Measurements from ENCODE around the gene TMEM86A. TPM values are rescaled to one million over a fixed set of nuclear protein-coding genes. Genes with fewer than 3 reads are reported as not detected.
A peak's percentile ranks its signal among the peaks of the same experiment; 100 is the strongest.

TMEM86A gene
- total RNA-seq, 1 donor from 2014 or later = 7.4 TPM

DNA sequence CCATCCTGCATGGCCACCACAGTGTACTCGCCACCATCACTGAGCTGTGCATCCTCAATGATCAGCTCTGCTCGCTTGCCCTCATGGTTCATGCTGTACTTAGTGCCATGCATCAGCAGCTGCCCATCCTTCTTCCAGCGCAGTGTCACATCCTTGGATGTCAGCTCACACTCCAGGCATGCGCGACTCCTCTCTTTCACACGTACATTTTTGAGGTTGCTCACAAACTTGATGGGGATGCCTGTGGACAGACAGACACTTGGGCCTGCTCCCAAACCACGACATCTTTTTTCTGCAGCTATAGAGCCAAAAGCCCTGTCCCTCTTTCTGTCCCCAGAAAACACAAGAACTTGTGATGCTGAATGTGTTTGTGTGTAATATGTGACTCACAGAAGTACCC, 16.9 kb downstream of the TMEM86A start:
- H3K27me3 Mint-ChIP-seq (ENCODE audit: low read depth) = peaks cover 72% of the 10 kb centered on the region

DNA sequence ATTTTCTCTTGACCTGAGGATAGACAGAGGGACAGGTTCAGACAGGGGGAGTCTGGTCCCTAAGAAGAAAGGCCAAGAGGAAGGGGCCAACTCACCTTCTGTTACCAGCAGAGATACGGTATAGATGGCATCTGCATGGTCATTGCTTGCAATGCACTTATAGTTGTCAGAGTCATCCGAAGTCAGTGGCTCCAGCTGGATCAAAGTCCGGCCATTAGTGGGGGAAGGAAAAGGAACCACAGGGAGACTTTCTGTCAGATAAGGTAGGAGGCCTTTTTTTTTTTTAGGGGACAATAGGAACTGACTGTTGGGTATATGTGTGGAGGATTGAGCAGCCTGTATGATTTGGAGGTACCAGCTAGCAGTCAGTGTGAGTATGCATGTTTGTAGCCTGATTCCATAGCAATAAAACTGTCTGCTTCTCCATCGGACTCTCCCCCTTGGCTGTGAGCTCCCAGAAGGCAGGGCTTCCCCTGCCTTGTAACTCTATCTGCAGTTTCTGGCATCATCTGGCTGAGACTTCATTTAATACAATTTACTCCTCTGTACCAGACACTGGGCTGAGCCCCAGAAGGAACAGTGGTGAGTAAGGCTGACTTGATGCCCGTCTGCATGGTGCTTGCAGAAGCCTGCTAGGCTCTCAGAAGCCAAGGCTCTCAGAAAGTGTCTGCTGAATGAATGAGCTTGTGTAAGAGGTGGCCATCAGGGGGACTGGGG, 21.7 kb downstream of the TMEM86A start:
- TF ChIP-seq, protein P1, sequence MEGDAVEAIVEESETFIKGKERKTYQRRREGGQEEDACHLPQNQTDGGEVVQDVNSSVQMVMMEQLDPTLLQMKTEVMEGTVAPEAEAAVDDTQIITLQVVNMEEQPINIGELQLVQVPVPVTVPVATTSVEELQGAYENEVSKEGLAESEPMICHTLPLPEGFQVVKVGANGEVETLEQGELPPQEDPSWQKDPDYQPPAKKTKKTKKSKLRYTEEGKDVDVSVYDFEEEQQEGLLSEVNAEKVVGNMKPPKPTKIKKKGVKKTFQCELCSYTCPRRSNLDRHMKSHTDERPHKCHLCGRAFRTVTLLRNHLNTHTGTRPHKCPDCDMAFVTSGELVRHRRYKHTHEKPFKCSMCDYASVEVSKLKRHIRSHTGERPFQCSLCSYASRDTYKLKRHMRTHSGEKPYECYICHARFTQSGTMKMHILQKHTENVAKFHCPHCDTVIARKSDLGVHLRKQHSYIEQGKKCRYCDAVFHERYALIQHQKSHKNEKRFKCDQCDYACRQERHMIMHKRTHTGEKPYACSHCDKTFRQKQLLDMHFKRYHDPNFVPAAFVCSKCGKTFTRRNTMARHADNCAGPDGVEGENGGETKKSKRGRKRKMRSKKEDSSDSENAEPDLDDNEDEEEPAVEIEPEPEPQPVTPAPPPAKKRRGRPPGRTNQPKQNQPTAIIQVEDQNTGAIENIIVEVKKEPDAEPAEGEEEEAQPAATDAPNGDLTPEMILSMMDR (IDR thresholded peaks at IDR 0.05; ENCODE audit: unreplicated experiment) = no peak
- H3K4me3 Mint-ChIP-seq = peak overlapping the region; percentile 81
- peaks cover 39% of the 10 kb centered on the region for H3K27me3 Mint-ChIP-seq (ENCODE audit: low read depth)
- no peaks in the 10 kb centered on the region for H3K9me3 Mint-ChIP-seq
- peaks cover 19% of the 10 kb centered on the region for H3K4me1 Mint-ChIP-seq
- DNase-seq (ENCODE audit: low spot score in 2 of 2, unreplicated experiment in 2 of 2) = no peak
- H3K36me3 Mint-ChIP-seq = no peaks in the 10 kb centered on the region
- H3K27ac Mint-ChIP-seq = peak overlapping the region; percentile 72

More for the DNA sequence above, 16.9 kb downstream of the TMEM86A start:
- H3K4me1 Mint-ChIP-seq = peaks cover 5% of the 10 kb centered on the region
- DNase-seq (ENCODE audit: low spot score in 2 of 2, unreplicated experiment in 2 of 2) = no peak
- no peak overlapping the region for H3K4me3 Mint-ChIP-seq
- H3K27ac Mint-ChIP-seq = no peak overlapping the region
- TF ChIP-seq, protein P1 (IDR thresholded peaks at IDR 0.05; ENCODE audit: unreplicated experiment) = no peak
- H3K36me3 Mint-ChIP-seq = no peaks in the 10 kb centered on the region
- no peaks in the 10 kb centered on the region for H3K9me3 Mint-ChIP-seq

DNA sequence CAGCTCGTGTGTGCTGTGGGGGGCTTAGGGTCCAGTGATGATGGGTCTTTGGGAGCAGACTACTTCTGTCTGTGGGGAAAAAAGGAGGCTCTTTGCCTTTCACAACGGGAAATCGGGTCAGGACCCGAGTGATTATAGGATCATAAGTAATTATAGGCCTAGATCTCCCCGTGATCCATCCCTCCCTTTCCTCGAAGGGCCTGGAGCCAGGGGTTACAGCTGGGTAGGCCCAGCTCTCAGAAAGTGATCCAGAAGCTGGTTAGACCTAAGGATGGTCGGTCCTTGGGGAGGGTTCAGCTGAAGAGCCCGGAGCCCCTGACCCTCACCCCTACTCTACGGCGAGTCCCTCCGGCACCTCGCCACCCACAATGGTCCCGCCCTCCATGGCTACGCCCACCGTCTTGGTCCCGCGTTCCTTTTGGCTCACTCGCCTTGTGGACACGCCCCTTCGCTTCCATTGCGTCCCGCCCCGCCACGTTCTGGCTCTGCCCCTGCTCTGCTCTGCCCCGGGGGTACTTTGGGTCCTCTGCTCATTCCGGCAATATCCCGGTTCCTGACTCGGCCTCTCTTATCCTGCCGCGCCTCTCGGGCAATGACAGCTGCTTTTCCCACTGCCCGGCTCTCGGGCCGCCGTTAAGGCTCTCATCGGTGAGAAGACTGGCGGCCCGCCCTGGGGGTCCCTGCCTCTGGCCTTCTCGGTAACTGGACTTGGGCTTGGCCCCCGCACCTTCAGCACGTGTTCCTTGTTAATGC, 22.4 kb downstream of the TMEM86A start:
- Mint-ChIP-seq H3K9me3 (no peaks in the 10 kb centered on the region), H3K36me3 (no peaks in the 10 kb centered on the region), H3K27me3 (ENCODE audit: low read depth) (peaks cover 34% of the 10 kb centered on the region), H3K27ac (peak overlapping the region; percentile 73), H3K4me1 (peaks cover 19% of the 10 kb centered on the region), H3K4me3 (peak overlapping the region; percentile 81)
- TF ChIP-seq, protein P1 (IDR thresholded peaks at IDR 0.05; ENCODE audit: unreplicated experiment) = no peak
- DNase-seq (ENCODE audit: low spot score in 2 of 2, unreplicated experiment in 2 of 2) = peak; percentile 64 to 81

DNA sequence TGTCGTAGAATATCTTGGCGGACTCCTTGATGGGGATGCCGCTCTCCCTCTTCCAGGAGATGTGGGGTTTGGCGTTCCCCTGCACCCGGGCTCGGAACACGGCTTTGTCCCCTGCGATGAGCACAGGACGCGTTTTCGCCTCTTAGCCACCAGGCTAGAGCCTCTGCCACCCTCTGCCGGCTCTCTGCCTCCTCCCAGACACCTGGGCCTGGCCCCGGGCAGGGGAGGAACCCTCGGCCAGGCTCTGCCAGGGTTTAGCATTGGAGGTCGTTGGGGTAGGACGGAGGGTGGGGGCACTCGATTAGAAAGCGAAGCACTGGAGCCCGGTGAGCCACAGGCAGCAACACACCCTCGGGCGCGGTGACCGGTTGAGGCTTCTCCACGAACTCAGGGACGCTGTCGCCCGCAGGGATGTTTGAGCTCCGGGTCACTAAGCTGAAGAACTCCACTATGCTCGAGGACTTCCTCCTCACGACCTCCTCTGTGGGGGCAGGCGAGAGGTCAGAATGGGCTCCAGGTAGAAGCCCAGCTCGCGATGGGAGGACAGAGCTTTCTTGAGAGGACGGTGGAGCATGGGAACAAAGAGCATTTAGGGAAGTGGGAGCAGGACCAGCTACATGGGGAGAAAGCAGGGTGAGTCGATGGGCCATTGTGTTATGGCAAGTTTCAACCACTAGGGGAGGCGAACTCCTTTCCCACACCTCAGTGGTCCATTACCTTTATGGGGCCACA, 23.1 kb downstream of the TMEM86A start:
- DNase-seq (ENCODE audit: low spot score in 2 of 2, unreplicated experiment in 2 of 2) = peak in 1 of 2 experiments; percentile 57
- Mint-ChIP-seq H3K27ac (peak overlapping the region; percentile 73), H3K4me3 (peak overlapping the region; percentile 81), H3K36me3 (no peaks in the 10 kb centered on the region), H3K27me3 (ENCODE audit: low read depth) (peaks cover 28% of the 10 kb centered on the region), H3K9me3 (no peaks in the 10 kb centered on the region), H3K4me1 (peaks cover 19% of the 10 kb centered on the region)
- TF ChIP-seq, protein P1 (IDR thresholded peaks at IDR 0.05; ENCODE audit: unreplicated experiment) = peak; percentile 93

DNA sequence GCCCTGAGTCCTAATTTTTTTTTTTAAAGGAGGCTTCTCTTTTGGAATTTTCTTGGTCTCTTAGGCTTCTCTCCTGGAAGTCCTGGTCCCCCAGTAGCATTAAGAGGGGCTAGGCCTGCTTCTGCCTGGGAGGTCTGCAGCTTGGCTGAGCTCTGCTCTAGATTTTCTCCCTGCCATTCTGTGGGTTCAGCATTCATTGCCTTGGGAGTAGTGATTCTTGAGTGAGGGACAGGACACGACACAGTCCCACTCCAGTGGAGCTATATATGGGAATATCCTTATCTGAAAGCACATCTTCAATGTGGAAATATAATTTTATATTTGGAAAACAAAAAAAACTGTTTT, 23.7 kb downstream of the TMEM86A start:
- TF ChIP-seq, protein P1 (IDR thresholded peaks at IDR 0.05; ENCODE audit: unreplicated experiment) = peak; percentile 63
- Mint-ChIP-seq H3K27me3 (ENCODE audit: low read depth) (peaks cover 23% of the 10 kb centered on the region), H3K9me3 (no peaks in the 10 kb centered on the region), H3K4me3 (peak overlapping the region; percentile 81), H3K27ac (no peak overlapping the region), H3K36me3 (no peaks in the 10 kb centered on the region), H3K4me1 (peaks cover 19% of the 10 kb centered on the region)
- no peak for DNase-seq (ENCODE audit: low spot score in 2 of 2, unreplicated experiment in 2 of 2)

All from mesothelial cell of epicardium (in vitro differentiated cells).